ENCODE measurements around the gene ALKBH6. TPM values are rescaled to one million over a fixed set of nuclear protein-coding genes. Genes with fewer than 3 reads are reported as not detected.

Gene ALKBH6
- total and polyA plus RNA-seq, 8 donors: 2.6 to 22.8 (median 6.3) TPM

GRCh38 chr19:35959968-35960320 is 54.1 kb downstream of the ALKBH6 start:
- no peak for ATAC-seq
- Histone ChIP-seq H3K27ac (no peak overlapping the region), H3K4me1 (peaks cover 0 to 7% (median 0%) of the 10 kb centered on the region in 3 donors), H3K36me3 (no peaks in the 10 kb centered on the region), H3K27me3 (peaks cover 0 to 22% (median 4%) of the 10 kb centered on the region in 4 donors), H3K4me3 (no peak overlapping the region), H3K9me3 (no peaks in the 10 kb centered on the region)
- FAIRE-seq: no peak
- DNase-seq: no peak
- intact Hi-C loops (cut with DNase I): no loop called here
- TF ChIP-seq CTCF (IDR thresholded peaks at IDR 0.05): no peak
- 15 to 21% methylated on average over 19 to 20 of the region's 20 CpGs for WGBS, 2 donors

Other genes starting within 250 kb of the ALKBH6 start
- 10 to 100 TPM in 2 of 6 donors, 1 to 10 TPM in 4; 2.7 to 13.9 (median 8.0) TPM for gene ARHGAP33, start 238.6 kb downstream of the ALKBH6 start, total RNA-seq
- 10 to 100 TPM; 23.8 to 39.6 TPM for gene ARHGAP33, start 238.6 kb downstream of the ALKBH6 start, polyA plus RNA-seq
- gene PRODH2, start 201.4 kb downstream of the ALKBH6 start, total RNA-seq: 1 to 10 TPM in 5 of 6 donors, under 1 TPM in 1; 0.95 to 6.4 (median 2.7) TPM
- 10 to 100 TPM; 13.8 to 21.5 TPM for gene PRODH2, start 201.4 kb downstream of the ALKBH6 start, polyA plus RNA-seq
- gene NPHS1, start 161.7 kb downstream of the ALKBH6 start, total RNA-seq: 10 to 100 TPM; 11.5 to 21.3 (median 15.1) TPM
- gene NPHS1, start 161.7 kb downstream of the ALKBH6 start, polyA plus RNA-seq: 10 to 100 TPM; 17.1 to 32.3 TPM
- 10 to 100 TPM; 28.5 to 89.0 (median 47.9) TPM for gene KIRREL2, start 157.3 kb downstream of the ALKBH6 start, total RNA-seq
- gene KIRREL2, start 157.3 kb downstream of the ALKBH6 start, polyA plus RNA-seq: 10 to 100 TPM; 38.1 to 49.7 TPM
- gene APLP1, start 145.6 kb downstream of the ALKBH6 start, total RNA-seq: 10 to 100 TPM; 39.2 to 71.8 (median 47.1) TPM
- gene APLP1, start 145.6 kb downstream of the ALKBH6 start, polyA plus RNA-seq: 100 to 1,000 TPM; 100 to 154 TPM
- gene NFKBID, start 113.7 kb downstream of the ALKBH6 start, total RNA-seq: 10 to 100 TPM in 1 of 6 donors, 1 to 10 TPM in 5; 3.1 to 10.4 (median 4.2) TPM
- gene NFKBID, start 113.7 kb downstream of the ALKBH6 start, polyA plus RNA-seq: 10 to 100 TPM; 15.7 to 16.7 TPM
- gene HCST, start 111.7 kb downstream of the ALKBH6 start, total RNA-seq: 1 to 10 TPM in 4 of 6 donors, under 1 TPM in 2; 0.46 to 7.4 (median 1.7) TPM
- gene HCST, start 111.7 kb downstream of the ALKBH6 start, polyA plus RNA-seq: 10 to 100 TPM in 1 of 2 donors, 1 to 10 TPM in 1; 2.3 to 10.2 TPM
- 10 to 100 TPM in 3 of 6 donors, 1 to 10 TPM in 3; 2.5 to 73.8 (median 11.0) TPM for gene TYROBP, start 105.9 kb downstream of the ALKBH6 start, total RNA-seq
- gene TYROBP, start 105.9 kb downstream of the ALKBH6 start, polyA plus RNA-seq: 10 to 100 TPM; 17.4 to 22.8 TPM
- gene LRFN3, start 77.8 kb downstream of the ALKBH6 start, total RNA-seq: 1 to 10 TPM; 4.9 to 9.8 (median 6.2) TPM
- 1 to 10 TPM; 6.7 to 7.6 TPM for gene LRFN3, start 77.8 kb downstream of the ALKBH6 start, polyA plus RNA-seq
- 10 to 100 TPM in 5 of 6 donors, 1 to 10 TPM in 1; 8.7 to 16.6 (median 10.8) TPM for gene SDHAF1, start 19.0 kb downstream of the ALKBH6 start, total RNA-seq
- 10 to 100 TPM; 15.8 to 21.0 TPM for gene SDHAF1, start 19.0 kb downstream of the ALKBH6 start, polyA plus RNA-seq
- 1 to 10 TPM; 2.6 to 5.9 (median 4.3) TPM for gene SYNE4, start 5.4 kb downstream of the ALKBH6 start, total RNA-seq
- 10 to 100 TPM in 1 of 2 donors, 1 to 10 TPM in 1; 7.3 to 14.3 TPM for gene SYNE4, start 5.4 kb downstream of the ALKBH6 start, polyA plus RNA-seq
- gene CLIP3, start 18.7 kb upstream of the ALKBH6 start, total RNA-seq: 1 to 10 TPM; 1.2 to 5.7 (median 2.5) TPM
- gene CLIP3, start 18.7 kb upstream of the ALKBH6 start, polyA plus RNA-seq: 1 to 10 TPM; 3.0 to 9.1 TPM
- 1 to 10 TPM in 5 of 6 donors, under 1 TPM in 1; 0.88 to 2.7 (median 1.8) TPM for gene THAP8, start 40.1 kb upstream of the ALKBH6 start, total RNA-seq
- 1 to 10 TPM; 3.0 to 3.2 TPM for gene THAP8, start 40.1 kb upstream of the ALKBH6 start, polyA plus RNA-seq
- under 1 TPM; 0.12 to 0.47 (median 0.26) TPM for gene WDR62, start 40.7 kb upstream of the ALKBH6 start, total RNA-seq
- under 1 TPM; 0.42 to 0.49 TPM for gene WDR62, start 40.7 kb upstream of the ALKBH6 start, polyA plus RNA-seq
- gene OVOL3, start 96.9 kb upstream of the ALKBH6 start, total RNA-seq: not detected
- gene OVOL3, start 96.9 kb upstream of the ALKBH6 start, polyA plus RNA-seq: not detected
- gene POLR2I, start 100.7 kb upstream of the ALKBH6 start, total RNA-seq: 10 to 100 TPM; 29.8 to 40.6 (median 35.3) TPM
- gene POLR2I, start 100.7 kb upstream of the ALKBH6 start, polyA plus RNA-seq: 10 to 100 TPM; 45.7 to 58.0 TPM
- gene TBCB, start 101.3 kb upstream of the ALKBH6 start, total RNA-seq: 10 to 100 TPM; 22.3 to 65.0 (median 32.3) TPM
- gene TBCB, start 101.3 kb upstream of the ALKBH6 start, polyA plus RNA-seq: 100 to 1,000 TPM in 1 of 2 donors, 10 to 100 TPM in 1; 72.6 to 131 TPM
- 100 to 1,000 TPM; 124 to 273 (median 175) TPM for gene CAPNS1, start 125.9 kb upstream of the ALKBH6 start, total RNA-seq
- gene CAPNS1, start 125.9 kb upstream of the ALKBH6 start, polyA plus RNA-seq: 100 to 1,000 TPM; 260 to 271 TPM
- 10 to 100 TPM in 5 of 6 donors, 1 to 10 TPM in 1; 4.1 to 25.3 (median 15.1) TPM for gene COX7A1, start 138.2 kb upstream of the ALKBH6 start, total RNA-seq
- 10 to 100 TPM; 13.6 to 31.0 TPM for gene COX7A1, start 138.2 kb upstream of the ALKBH6 start, polyA plus RNA-seq
- 1 to 10 TPM; 2.1 to 3.5 (median 2.6) TPM for gene ZNF565, start 200.5 kb upstream of the ALKBH6 start, total RNA-seq
- gene ZNF565, start 200.5 kb upstream of the ALKBH6 start, polyA plus RNA-seq: 1 to 10 TPM; 2.4 to 2.8 TPM
- 10 to 100 TPM; 15.0 to 35.2 (median 23.1) TPM for gene ZNF146, start 200.9 kb upstream of the ALKBH6 start, total RNA-seq
- gene ZNF146, start 200.9 kb upstream of the ALKBH6 start, polyA plus RNA-seq: 10 to 100 TPM in 1 of 2 donors, 1 to 10 TPM in 1; 9.3 to 18.6 TPM